IMR-90 (cell line): Measurements from ENCODE around the gene SLC7A4. TPM values are rescaled to one million over a fixed set of nuclear protein-coding genes. Genes with fewer than 3 reads are reported as not detected.

Experiments
- ATAC-seq: fragments of 200-7000 bp; cut with Tn5 transposase; 2 replicates; pipeline ENCODE4 v1.9.1; 2020; ENCODE audit warnings: low read depth, mild to moderate bottlenecking, moderate library complexity
- BruUV-seq: library from RNA; stranded (reverse); fragments of 400-500 nt; replicated peaks from 2 replicates; lab custom pipeline; 2021; lab: Mats Ljungman, UMichigan
- CTCF ChIA-PET: fragments of 300-600 bp; formaldehyde crosslinking; extraction: SDS; loops from one replicate; lab custom pipeline; 2021; ENCODE audit warnings: antibody characterized with exemption; lab: Yijun Ruan, JAX
- POLR2A ChIA-PET: fragments of 300-600 bp; sonication (Branson Sonifier 250); formaldehyde crosslinking; loops from one replicate; lab custom pipeline; 2022; ENCODE audit warnings: antibody characterized with exemption; ENCODE audit not compliant: unreplicated experiment; lab: Charles Lee
- DNase-seq: peaks from one replicate; pipeline ENCODE4 v3.0.0; 2013
- H2AFZ ChIP-seq: replicated peaks from 2 replicates; pipeline ENCODE3; 2013; ENCODE audit warnings: low read length, mild to moderate bottlenecking; ENCODE audit not compliant: poor library complexity
- H2AK5ac ChIP-seq: 2 replicates; pipeline ENCODE4 v1.6.1; 2013; ENCODE audit warnings: low read depth, low read length, inconsistent platforms
- H2AK9ac ChIP-seq: replicated peaks from 2 replicates; pipeline ENCODE3; 2013; ENCODE audit warnings: mild to moderate bottlenecking, low read depth, low read length, moderate library complexity; ENCODE audit not compliant: poor library complexity
- H2BK120ac ChIP-seq: 2 replicates; pipeline ENCODE4 v1.6.1; 2013; ENCODE audit warnings: low read depth, low read length, inconsistent platforms
- H2BK15ac ChIP-seq: 3 replicates; pipeline ENCODE4 v1.6.1; 2013; ENCODE audit warnings: low read depth, low read length, inconsistent platforms
- H2BK20ac ChIP-seq: 2 replicates; pipeline ENCODE4 v1.6.1; 2013; ENCODE audit warnings: low read depth, mild to moderate bottlenecking, inconsistent platforms, low read length, moderate library complexity
- H2BK5ac ChIP-seq: 2 replicates; pipeline ENCODE4 v1.6.1; 2013; ENCODE audit warnings: mild to moderate bottlenecking, low read depth, low read length, inconsistent platforms; ENCODE audit not compliant: poor library complexity, severe bottlenecking
- H3K14ac ChIP-seq: replicated peaks from 2 replicates; pipeline ENCODE4 v1.6.1; 2013; ENCODE audit warnings: low read depth, low read length, inconsistent platforms
- H3K18ac ChIP-seq: 2 replicates; pipeline ENCODE4 v1.6.1; 2013; ENCODE audit warnings: low read depth, low read length, control low read depth
- H3K23ac ChIP-seq: 2 replicates; pipeline ENCODE4 v1.6.1; 2013; ENCODE audit warnings: low read depth, low read length, inconsistent platforms
- H3K27ac ChIP-seq: 2 replicates; pipeline ENCODE4 v1.5.1; 2013; ENCODE audit warnings: mild to moderate bottlenecking, control low read depth, low read length; ENCODE audit not compliant: insufficient read depth
- H3K27me3 ChIP-seq: 2 replicates; pipeline ENCODE4 v1.6.1; 2013; ENCODE audit warnings: low read length; ENCODE audit not compliant: control insufficient read depth, insufficient read depth
- H3K36me3 ChIP-seq: 2 replicates; pipeline ENCODE4 v1.6.1; 2013; ENCODE audit warnings: low read length, mixed read lengths; ENCODE audit not compliant: control insufficient read depth, insufficient read depth
- H3K4ac ChIP-seq: 2 replicates; pipeline ENCODE4 v1.6.1; 2013; ENCODE audit warnings: low read depth, low read length, inconsistent platforms
- H3K4me1 ChIP-seq: 2 replicates; pipeline ENCODE4 v1.6.1; 2013; ENCODE audit warnings: low read length, mixed read lengths; ENCODE audit not compliant: control insufficient read depth, insufficient read depth
- H3K4me2 ChIP-seq: 2 replicates; pipeline ENCODE4 v1.6.1; 2013; ENCODE audit warnings: low read depth, mild to moderate bottlenecking, control low read depth, low read length, moderate library complexity
- H3K4me3 ChIP-seq: 2 replicates; pipeline ENCODE4 v1.5.1; 2013; ENCODE audit warnings: low read depth, mild to moderate bottlenecking, control low read depth, low read length, moderate library complexity; ENCODE audit not compliant: insufficient read depth
- H3K56ac ChIP-seq: 2 replicates; pipeline ENCODE4 v1.6.1; 2013; ENCODE audit warnings: low read length, inconsistent platforms; ENCODE audit not compliant: insufficient read depth; ENCODE audit errors: extremely low read depth
- H3K79me1 ChIP-seq, 2 experiments: 2 replicates each; pipeline ENCODE4 v1.6.1; 2013; ENCODE audit warnings: low read length in 2 of 2, inconsistent platforms in 1 of 2, low read depth in 1 of 2
- H3K9ac ChIP-seq: 2 replicates; pipeline ENCODE4 v1.6.1; 2013; ENCODE audit warnings: low read depth, low read length, control low read depth
- H3K9me1 ChIP-seq: 2 replicates; pipeline ENCODE4 v1.6.1; 2013; ENCODE audit warnings: low read length, inconsistent platforms; ENCODE audit not compliant: insufficient read depth
- H3K9me3 ChIP-seq: 2 replicates; pipeline ENCODE4 v1.6.1; 2013; ENCODE audit warnings: low read length; ENCODE audit not compliant: control insufficient read depth, insufficient read depth
- H4K20me1 ChIP-seq: 2 replicates; pipeline ENCODE4 v1.6.1; 2013; ENCODE audit warnings: low read length, inconsistent platforms; ENCODE audit not compliant: insufficient read depth
- H4K5ac ChIP-seq: 2 replicates; pipeline ENCODE4 v1.6.1; 2013; ENCODE audit warnings: mild to moderate bottlenecking, low read depth, low read length, control low read depth
- H4K8ac ChIP-seq, 2 experiments: 2 replicates each; pipeline ENCODE4 v1.6.1; 2013; ENCODE audit warnings: low read depth in 2 of 2, low read length in 2 of 2, control low read depth in 1 of 2, inconsistent platforms in 1 of 2
- H4K91ac ChIP-seq: 2 replicates; pipeline ENCODE4 v1.6.1; 2013; ENCODE audit warnings: low read depth, low read length, inconsistent platforms; ENCODE audit not compliant: insufficient read depth
- RAD21 ChIP-seq: IDR thresholded peaks from 2 replicates; pipeline ENCODE4 v1.6.1; 2012; ENCODE audit warnings: low read length, improper control_type of control experiment
- RCOR1 ChIP-seq: IDR thresholded peaks from 2 replicates; pipeline ENCODE4 v1.6.1; 2012; ENCODE audit warnings: mild to moderate bottlenecking, low read length, improper control_type of control experiment; ENCODE audit not compliant: insufficient replicate concordance
- WGBS, 2 experiments: methylation state at CpG; one replicate each; pipeline versions ENCODE4 v1.1.5 to v1.1.7; 2013; ENCODE audit warnings: missing lambda C conversion rate in 2 of 2; ENCODE audit not compliant: insufficient read length in 1 of 2; ENCODE audit errors: extremely low coverage in 2 of 2; 5-methylcytosine and 5-hydroxymethylcytosine counted together
- dilution Hi-C: fragments of 300-500 bp; cut with HindIII; formaldehyde crosslinking; loops from one replicate; pipeline ENCODE4 v1.14.3; 2018; ENCODE audit warnings: low sequenced_read_pairs; ENCODE audit not compliant: unreplicated experiment
- in situ Hi-C: fragments of 300-500 bp; cut with MboI; formaldehyde crosslinking; loops from 3 replicates; pipeline ENCODE4 v1.14.3; 2019; ENCODE audit warnings: low sequenced_read_pairs, inconsistent platforms, mixed read lengths
- intact Hi-C: fragments of 100-400 bp; cut with micrococcal nuclease; formaldehyde crosslinking; loops from 2 replicates; pipeline ENCODE4 v1.10.0; 2022
- polyA plus RNA-seq, 3 experiments: library from polyadenylated mRNA; depleted of rRNA; stranded (reverse); fragments of >200 nt; gene quantifications; 2 replicates each; pipeline ENCODE4 v1.2.3, GENCODE V29; 2012; ENCODE audit warnings: low replicate concordance in 1 of 3
- total RNA-seq: library from RNA; depleted of rRNA; stranded (reverse); fragments of >200 nt; gene quantifications from 2 replicates; pipeline ENCODE4 v1.2.3, GENCODE V29; 2012
- TF ChIP-seq, protein P1 (sequence below): conservative IDR thresholded peaks from 2 replicates; pipeline ENCODE4 v1.5.1; 2012; ENCODE audit warnings: mild to moderate bottlenecking, low read depth, low read length, improper control_type of control experiment

Gene SLC7A4
- total and polyA plus RNA-seq, 2 of the 4 experiments (the other 2 are of a cell fraction) = 0.03 TPM; not detected in 1

DNA sequence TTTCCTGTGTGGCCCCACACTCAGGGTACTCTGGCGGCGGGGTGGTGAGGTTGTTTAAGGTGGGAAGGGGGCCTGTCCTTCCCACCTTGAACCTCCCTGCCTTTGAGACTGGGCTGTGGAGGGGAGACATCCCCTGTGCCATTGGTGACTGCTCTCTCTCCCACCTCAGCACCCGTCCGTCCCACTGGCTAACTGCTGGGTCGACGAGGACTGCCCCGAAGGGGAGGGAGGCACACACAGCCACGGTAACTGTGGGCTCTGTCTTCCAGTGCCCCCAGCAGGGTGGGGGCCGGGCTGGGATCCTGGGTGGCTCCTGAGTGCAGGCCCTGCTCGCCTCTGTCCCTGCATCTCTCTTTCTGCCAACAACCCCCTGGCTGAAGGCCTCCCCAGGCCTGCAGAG, 9.9 kb downstream of the SLC7A4 start:
- no peaks in the 10 kb centered on the region for H3K9me1 ChIP-seq
- no peak overlapping the region for H2AK9ac ChIP-seq
- in situ Hi-C loops = no loop called here
- H3K18ac ChIP-seq = no peak overlapping the region
- no peak overlapping the region for H3K23ac ChIP-seq
- ATAC-seq (no peak), DNase-seq (no peak)
- 60% methylated on average over 1 of the region's 10 CpGs; no CpG with 5 or more reads in 1 of the 2 experiments for WGBS, 2 experiments
- no peak overlapping the region for H2AK5ac ChIP-seq
- H4K91ac ChIP-seq = no peak overlapping the region
- H3K4ac ChIP-seq = no peak overlapping the region
- no peak overlapping the region for H3K9ac ChIP-seq
- H4K20me1 ChIP-seq = no peaks in the 10 kb centered on the region
- no peak overlapping the region for H2BK15ac ChIP-seq
- H3K9me3 ChIP-seq = no peaks in the 10 kb centered on the region
- no peak overlapping the region for H3K27ac ChIP-seq
- no peak overlapping the region for H2BK20ac ChIP-seq
- ChIA-PET POLR2A (no interaction called here), CTCF (no interaction called here)
- H3K14ac ChIP-seq = no peak overlapping the region
- no peaks in the 10 kb centered on the region for H3K79me1 ChIP-seq
- H3K4me1 ChIP-seq = peaks cover under 1% of the 10 kb centered on the region; the same call in 1 of the 2 replicates
- H4K5ac ChIP-seq = no peak overlapping the region
- no peak overlapping the region for H2BK120ac ChIP-seq
- no peak overlapping the region for H4K8ac ChIP-seq
- no peak overlapping the region for H3K4me2 ChIP-seq
- no peak overlapping the region for H3K56ac ChIP-seq
- BruUV-seq = no TSS peak
- H3K27me3 ChIP-seq = peaks cover 7% of the 10 kb centered on the region
- dilution Hi-C loops = no loop called here
- H2BK5ac ChIP-seq = no peak overlapping the region
- H3K36me3 ChIP-seq = no peaks in the 10 kb centered on the region
- H2AFZ ChIP-seq = peak overlapping the region; percentile 43
- TF ChIP-seq RAD21 = no peak
- TF ChIP-seq, protein P1, sequence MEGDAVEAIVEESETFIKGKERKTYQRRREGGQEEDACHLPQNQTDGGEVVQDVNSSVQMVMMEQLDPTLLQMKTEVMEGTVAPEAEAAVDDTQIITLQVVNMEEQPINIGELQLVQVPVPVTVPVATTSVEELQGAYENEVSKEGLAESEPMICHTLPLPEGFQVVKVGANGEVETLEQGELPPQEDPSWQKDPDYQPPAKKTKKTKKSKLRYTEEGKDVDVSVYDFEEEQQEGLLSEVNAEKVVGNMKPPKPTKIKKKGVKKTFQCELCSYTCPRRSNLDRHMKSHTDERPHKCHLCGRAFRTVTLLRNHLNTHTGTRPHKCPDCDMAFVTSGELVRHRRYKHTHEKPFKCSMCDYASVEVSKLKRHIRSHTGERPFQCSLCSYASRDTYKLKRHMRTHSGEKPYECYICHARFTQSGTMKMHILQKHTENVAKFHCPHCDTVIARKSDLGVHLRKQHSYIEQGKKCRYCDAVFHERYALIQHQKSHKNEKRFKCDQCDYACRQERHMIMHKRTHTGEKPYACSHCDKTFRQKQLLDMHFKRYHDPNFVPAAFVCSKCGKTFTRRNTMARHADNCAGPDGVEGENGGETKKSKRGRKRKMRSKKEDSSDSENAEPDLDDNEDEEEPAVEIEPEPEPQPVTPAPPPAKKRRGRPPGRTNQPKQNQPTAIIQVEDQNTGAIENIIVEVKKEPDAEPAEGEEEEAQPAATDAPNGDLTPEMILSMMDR = no peak
- TF ChIP-seq RCOR1 = no peak
- intact Hi-C loops = no loop called here
- no peak overlapping the region for H3K4me3 ChIP-seq
